Heart right ventricle (tissue), 16 donors: ENCODE measurements around the gene ZNF292. TPM values are rescaled to one million over a fixed set of nuclear protein-coding genes. Genes with fewer than 3 reads are reported as not detected.

Source experiments
- ATAC-seq, 8 donors: fragments of 200-7000 bp; cut with Tn5 transposase; one replicate each; pipeline ENCODE4 v1.9.1; 2020; ENCODE audit warnings: mild to moderate bottlenecking in 8 of 8, moderate library complexity in 8 of 8, moderate number of reproducible peaks in 1 of 8
- DNase-seq, 2 donors: peaks; one replicate each; pipeline ENCODE4 v3.0.0-alpha.2; 2020
- H3K27ac ChIP-seq, 10 donors: fragments of 200-600 bp; sonication (generic) in 2 of 10; one replicate each; pipeline versions ENCODE4 v1.5.0 to v1.8.0; 2020 to 2022; ENCODE audit warnings: mild to moderate bottlenecking in 3 of 10
- H3K27me3 ChIP-seq, 7 donors: fragments of 200-600 bp; one replicate each; pipeline ENCODE4 v1.8.0; 2021 to 2022; ENCODE audit warnings: mild to moderate bottlenecking in 2 of 7
- H3K36me3 ChIP-seq, 9 donors: fragments of 200-600 bp; sonication (generic) in 1 of 9; one replicate each; pipeline versions ENCODE4 v1.5.0 to v1.8.0; 2020 to 2022; ENCODE audit warnings: mild to moderate bottlenecking in 2 of 9
- H3K4me1 ChIP-seq, 9 donors: fragments of 200-600 bp; sonication (generic) in 1 of 9; one replicate each; pipeline versions ENCODE4 v1.5.0 to v1.8.0; 2020 to 2022; ENCODE audit warnings: mild to moderate bottlenecking in 4 of 9
- H3K4me3 ChIP-seq, 10 donors: fragments of 200-600 bp; sonication (generic) in 2 of 10; one replicate each; pipeline versions ENCODE4 v1.5.0 to v1.8.0; 2020 to 2022; ENCODE audit warnings: mild to moderate bottlenecking in 7 of 10, moderate library complexity in 2 of 10
- H3K9me3 ChIP-seq, 11 donors: fragments of 200-600 bp in 10 of 11; sonication (generic) in 2 of 11; one replicate each; pipeline versions ENCODE4 v1.5.0 to v1.8.0; 2013 to 2022; ENCODE audit warnings: mild to moderate bottlenecking in 2 of 11, control low read depth in 1 of 11, moderate library complexity in 1 of 11
- CTCF ChIP-seq, 9 donors: fragments of 200-600 bp; sonication (generic) in 2 of 9; IDR thresholded peaks; one replicate each; pipeline versions ENCODE4 v1.5.0 to v1.8.0; 2021 to 2022; ENCODE audit warnings: antibody characterized with exemption in 9 of 9, mild to moderate bottlenecking in 5 of 9, moderate library complexity in 1 of 9
- WGBS, 2 donors: extraction: QIAGEN DNeasy Blood & Tissue Kit; methylation state at CpG; one replicate each; pipeline ENCODE4 v1.1.7; 2013; ENCODE audit warnings: inconsistent platforms in 1 of 2; 5-methylcytosine and 5-hydroxymethylcytosine counted together
- intact Hi-C, 10 donors: fragments of 100-400 bp; cut with DNase I; formaldehyde crosslinking; loops; one replicate each; pipeline versions ENCODE4 v1.11.1 to v1.14.2; 2022
- polyA plus RNA-seq, 2 donors: library from polyadenylated mRNA; stranded (reverse); fragments of 200-250 nt; gene quantifications; one replicate each; pipeline ENCODE4 v1.2.3, GENCODE V29; 2013
- total RNA-seq, 10 donors: library from RNA; stranded (reverse); fragmentation: NEBNext Ultra II Directional in 3 of 10; extraction: Animal tissue kit (Norgen Biotek cat#: 25700) in 3 of 10; gene quantifications; one replicate each; pipeline versions ENCODE4 v1.2.1 to v1.2.4, GENCODE V29; 2021 to 2023
- donor health status: Arrhythmogenic right ventricular cardiomyopathy.
- donor health status: ischemic (EF 13 %, LVEDD 7.1; RV severe dilation, severe dysfunction).
- donor health status: healthy with polysubstance abuse.
- donor health status: DM: no; HTN: yes; CAD: no.
- donor health status: DM: no; HTN: no; CAD: no.
- donor health status: ischemic (EF 25% LVEDD 6.9; RV normal size, moderate dysfunction).
- donor health status: ischemic (EF 25% LVEDD 5.7; RV mildly dilated, moderate dysfunction).
- donor health status: healthy.
- donor health status: DM: yes; HTN: yes; CAD: no.
- donor health status: Ischemic cardiomyopathy.
- donor health status: ischemic (EF 35%, LVEDD 5.7; RV mildly dilated, moderate dysfunction).
- donor health status: nonischemic (EF 11% LVEDD 7.7; RV severe dilation, severe dysfunction).
- donor health status: DM: yes; HTN: yes; CAD: no.
- donor health status: PGD.
- donor health status: ischemic (EF 29% LVEDD 5.4; RV normal size, mild dysfunction).
- donor health status: nonischemic (EF 23%, LVEDD 6.1; RV moderate dilation, normal function).

Gene ZNF292
- total and polyA plus RNA-seq, 12 donors = 1.9 to 38.2 (median 31.3) TPM

GRCh38 chr6:87251225-87251624 is 95.9 kb downstream of the ZNF292 start:
- H3K4me1 ChIP-seq = no peaks in the 10 kb centered on the region
- ATAC-seq = no peak
- WGBS, 2 donors = 91 to 97% methylated on average over 1 of the region's 1 CpG
- TF ChIP-seq CTCF (IDR thresholded peaks at IDR 0.05) = no peak
- no peaks in the 10 kb centered on the region for H3K9me3 ChIP-seq
- no peak for DNase-seq
- peaks cover 0 to 99% (median 47%) of the 10 kb centered on the region in 9 donors for H3K36me3 ChIP-seq
- no peaks in the 10 kb centered on the region for H3K27me3 ChIP-seq
- intact Hi-C loops = loop anchor here in 1 of 10 donors (10.0 kb wide), 1 partner anchor 176 kb away; no protein-coding TSS in a partner anchor
- no peak overlapping the region for H3K27ac ChIP-seq
- H3K4me3 ChIP-seq = no peak overlapping the region

DNA sequence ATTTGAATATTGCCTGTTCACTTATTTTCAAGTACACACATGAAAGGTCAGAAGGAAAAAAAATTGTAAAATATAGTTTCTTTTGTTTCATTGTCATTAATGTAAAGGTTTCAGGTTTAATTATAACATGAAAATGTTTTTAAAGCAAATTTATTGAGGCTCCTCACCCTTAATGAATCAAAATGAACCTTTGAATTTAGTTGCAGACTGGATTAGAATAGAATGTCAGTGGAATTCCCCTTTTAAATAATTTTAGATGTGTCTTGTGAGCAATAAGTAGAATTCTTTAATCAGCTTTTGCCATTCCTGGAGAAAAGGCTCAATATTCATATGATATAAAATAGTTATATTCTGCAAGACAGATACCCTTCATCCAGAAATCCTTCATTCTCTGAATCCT is 96.4 kb downstream of the ZNF292 start:
- DNase-seq = no peak
- H3K4me1 ChIP-seq = no peaks in the 10 kb centered on the region
- no peak for ATAC-seq
- H3K4me3 ChIP-seq = no peak overlapping the region
- H3K9me3 ChIP-seq = no peaks in the 10 kb centered on the region
- H3K27me3 ChIP-seq = no peaks in the 10 kb centered on the region
- intact Hi-C loops = loop anchor here in 1 of 10 donors (10.0 kb wide), 1 partner anchor 177 kb away; no protein-coding TSS in a partner anchor
- no peak for TF ChIP-seq CTCF (IDR thresholded peaks at IDR 0.05)
- H3K27ac ChIP-seq = no peak overlapping the region
- peaks cover 0 to 99% (median 45%) of the 10 kb centered on the region in 9 donors for H3K36me3 ChIP-seq

DNA sequence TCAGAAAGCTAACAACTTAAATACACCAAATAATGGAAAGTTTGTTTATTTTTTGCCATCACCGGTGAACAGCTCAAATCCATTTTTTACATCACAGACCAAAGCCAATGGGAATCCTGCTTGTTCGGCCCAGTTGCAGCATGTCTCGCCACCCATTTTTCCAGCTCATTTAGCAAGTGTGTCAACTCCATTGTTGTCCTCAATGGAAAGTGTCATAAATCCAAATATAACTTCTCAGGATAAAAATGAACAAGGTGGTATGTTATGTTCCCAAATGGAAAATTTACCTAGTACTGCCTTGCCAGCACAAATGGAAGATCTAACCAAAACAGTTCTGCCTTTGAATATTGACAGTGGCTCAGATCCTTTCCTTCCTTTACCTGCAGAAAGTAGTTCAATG is 101.7 kb downstream of the ZNF292 start:
- ATAC-seq = no peak
- WGBS, 2 donors = 97 to 98% methylated on average over 3 of the region's 3 CpGs
- no peaks in the 10 kb centered on the region for H3K27me3 ChIP-seq
- H3K27ac ChIP-seq = no peak overlapping the region
- DNase-seq = no peak
- H3K4me3 ChIP-seq = no peak overlapping the region
- peaks cover 0 to 82% (median 30%) of the 10 kb centered on the region in 9 donors for H3K36me3 ChIP-seq
- intact Hi-C loops = loop anchor here in 1 of 10 donors (10.0 kb wide), 1 partner anchor 182 kb away; no protein-coding TSS in a partner anchor
- H3K9me3 ChIP-seq = peaks cover 0 to 5% (median 0%) of the 10 kb centered on the region in 11 donors
- no peak for TF ChIP-seq CTCF (IDR thresholded peaks at IDR 0.05)
- no peaks in the 10 kb centered on the region for H3K4me1 ChIP-seq

GRCh38 chr6:87257565-87257964 is 102.2 kb downstream of the ZNF292 start:
- Histone ChIP-seq H3K9me3 (peaks cover 0 to 5% (median 0%) of the 10 kb centered on the region in 11 donors), H3K4me3 (no peak overlapping the region), H3K27ac (no peak overlapping the region), H3K4me1 (no peaks in the 10 kb centered on the region), H3K36me3 (peaks cover 0 to 77% (median 28%) of the 10 kb centered on the region in 9 donors), H3K27me3 (no peaks in the 10 kb centered on the region)
- ATAC-seq = no peak
- intact Hi-C loops = loop anchor here in 1 of 10 donors (10.0 kb wide), 1 partner anchor 183 kb away; no protein-coding TSS in a partner anchor
- 97 to 100% methylated on average over 4 of the region's 4 CpGs for WGBS, 2 donors
- no peak for DNase-seq
- no peak for TF ChIP-seq CTCF (IDR thresholded peaks at IDR 0.05)
